PC-9 (cell line): ENCODE results near the gene TLE1.

Experiments
- CTCF ChIP-seq: fragments of 200-600 bp; sonication (generic); conservative IDR thresholded peaks from 2 replicates; pipeline ENCODE4 v1.6.1; 2017; ENCODE audit warnings: mixed run types, antibody characterized with exemption, mild to moderate bottlenecking, moderate library complexity
- EZH2 ChIP-seq: fragments of 200-600 bp; sonication (generic); IDR thresholded peaks from 2 replicates; pipeline ENCODE4 v1.8.0; 2017; ENCODE audit warnings: antibody characterized with exemption, low read depth

GRCh38 chr9:81683238-81683637 lies 6.1 kb downstream of the TLE1 start:
- TF ChIP-seq CTCF (no peak), EZH2 (no peak)
